SK-N-SH treated with all-trans-retinoic acid at 6 μM for 48 hours (cell line): ENCODE results near the gene ETS1.

Experiments used
- ATAC-seq: fragments of 200-7000 bp; cut with Tn5 transposase; 3 replicates; pipeline ENCODE4 v1.9.1; 2020; ENCODE audit warnings: mild to moderate bottlenecking, moderate library complexity
- ARNTL ChIP-seq: fragments of 450-650 bp; formaldehyde crosslinking; IDR thresholded peaks from 2 replicates; pipeline ENCODE4 v1.5.0; 2020; ENCODE audit warnings: low read depth, mild to moderate bottlenecking, moderate library complexity, borderline replicate concordance
- BACH2 ChIP-seq: fragments of 250-450 bp; sonication (Bioruptor Pico); IDR thresholded peaks from 2 replicates; pipeline ENCODE4 v1.9.0; 2021; ENCODE audit warnings: mild to moderate bottlenecking, borderline replicate concordance
- CSDC2 ChIP-seq: fragments of 250-450 bp; sonication (Bioruptor Pico); IDR thresholded peaks from 2 replicates; pipeline ENCODE4 v1.5.0; 2020; ENCODE audit warnings: mild to moderate bottlenecking, moderate library complexity
- ESRRG ChIP-seq: fragments of 250-450 bp; sonication (Bioruptor Pico); IDR thresholded peaks from 2 replicates; pipeline ENCODE4 v1.6.1; 2021; ENCODE audit warnings: mild to moderate bottlenecking
- GLIS3 ChIP-seq: fragments of 250-450 bp; sonication (Bioruptor Pico); IDR thresholded peaks from 2 replicates; pipeline ENCODE4 v1.5.0; 2020; ENCODE audit warnings: mild to moderate bottlenecking, moderate library complexity
- ISL1 ChIP-seq: fragments of 250-450 bp; sonication (Bioruptor Pico); IDR thresholded peaks from 2 replicates; pipeline ENCODE4 v2.1.2; 2022; ENCODE audit warnings: mild to moderate bottlenecking, moderate library complexity
- OSR1 ChIP-seq: fragments of 250-450 bp; sonication (Bioruptor Pico); IDR thresholded peaks from 2 replicates; pipeline ENCODE4 v1.8.0; 2022; ENCODE audit warnings: moderate library complexity, mild to moderate bottlenecking, inconsistent platforms
- PPARA ChIP-seq: fragments of 250-450 bp; sonication (Bioruptor Pico); IDR thresholded peaks from 2 replicates; pipeline ENCODE4 v1.5.0; 2020; ENCODE audit warnings: mild to moderate bottlenecking, borderline replicate concordance
- RARB ChIP-seq: fragments of 250-450 bp; sonication (Bioruptor Pico); IDR thresholded peaks from 2 replicates; pipeline ENCODE4 v1.8.0; 2021; ENCODE audit warnings: mild to moderate bottlenecking, moderate library complexity
- SNAI2 ChIP-seq: fragments of 250-450 bp; sonication (Bioruptor Pico); IDR thresholded peaks from 2 replicates; pipeline ENCODE4 v1.5.0; 2020; ENCODE audit warnings: mild to moderate bottlenecking, moderate library complexity
- TOX ChIP-seq: fragments of 250-450 bp; sonication (Bioruptor Pico); IDR thresholded peaks from 2 replicates; pipeline ENCODE4 v1.8.0; 2021; ENCODE audit warnings: mild to moderate bottlenecking, moderate library complexity, borderline replicate concordance
- ZC3H10 ChIP-seq: fragments of 250-450 bp; sonication (Bioruptor Pico); IDR thresholded peaks from 2 replicates; pipeline ENCODE4 v1.5.1; 2021; ENCODE audit warnings: mild to moderate bottlenecking, moderate library complexity
- ZFP3 ChIP-seq: fragments of 250-450 bp; sonication (Bioruptor Pico); IDR thresholded peaks from 2 replicates; pipeline ENCODE4 v1.5.0; 2020; ENCODE audit warnings: mild to moderate bottlenecking, moderate library complexity
- ZFP30 ChIP-seq: fragments of 450-650 bp; formaldehyde crosslinking; IDR thresholded peaks from 2 replicates; pipeline ENCODE4 v1.5.0; 2022; ENCODE audit warnings: mild to moderate bottlenecking, moderate library complexity
- ZNF565 ChIP-seq: fragments of 450-650 bp; formaldehyde crosslinking; conservative IDR thresholded peaks from 2 replicates; pipeline ENCODE4 v1.5.0; 2020; ENCODE audit warnings: low read depth, mild to moderate bottlenecking, moderate library complexity
- ZNF70 ChIP-seq: fragments of 450-650 bp; formaldehyde crosslinking; IDR thresholded peaks from 2 replicates; pipeline ENCODE4 v1.5.0; 2020; ENCODE audit warnings: mild to moderate bottlenecking, moderate library complexity
- ZNF8 ChIP-seq: fragments of 450-650 bp; formaldehyde crosslinking; IDR thresholded peaks from 2 replicates; pipeline ENCODE4 v1.5.0; 2020; ENCODE audit warnings: mild to moderate bottlenecking, moderate library complexity
- TF ChIP-seq, protein P1 (sequence below): fragments of 250-450 bp; sonication (Bioruptor Pico); IDR thresholded peaks from 2 replicates; pipeline ENCODE4 v1.8.0; 2020; ENCODE audit warnings: mild to moderate bottlenecking, moderate library complexity, borderline replicate concordance
- TF ChIP-seq, protein P2 (sequence below): fragments of 250-450 bp; sonication (Bioruptor Pico); IDR thresholded peaks from 2 replicates; pipeline ENCODE4 v1.5.1; 2020; ENCODE audit warnings: low read depth, mild to moderate bottlenecking, moderate library complexity
- TF ChIP-seq, protein P3 (sequence below): fragments of 250-450 bp; sonication (Bioruptor Pico); IDR thresholded peaks from 2 replicates; pipeline ENCODE4 v1.8.0; 2021; ENCODE audit warnings: low read depth, mild to moderate bottlenecking, moderate library complexity, borderline replicate concordance
- TF ChIP-seq, protein P4 (sequence below): fragments of 250-450 bp; sonication (Bioruptor Pico); IDR thresholded peaks from 2 replicates; pipeline ENCODE4 v1.5.1; 2021; ENCODE audit warnings: mild to moderate bottlenecking, moderate library complexity

ETS1 gene

DNA sequence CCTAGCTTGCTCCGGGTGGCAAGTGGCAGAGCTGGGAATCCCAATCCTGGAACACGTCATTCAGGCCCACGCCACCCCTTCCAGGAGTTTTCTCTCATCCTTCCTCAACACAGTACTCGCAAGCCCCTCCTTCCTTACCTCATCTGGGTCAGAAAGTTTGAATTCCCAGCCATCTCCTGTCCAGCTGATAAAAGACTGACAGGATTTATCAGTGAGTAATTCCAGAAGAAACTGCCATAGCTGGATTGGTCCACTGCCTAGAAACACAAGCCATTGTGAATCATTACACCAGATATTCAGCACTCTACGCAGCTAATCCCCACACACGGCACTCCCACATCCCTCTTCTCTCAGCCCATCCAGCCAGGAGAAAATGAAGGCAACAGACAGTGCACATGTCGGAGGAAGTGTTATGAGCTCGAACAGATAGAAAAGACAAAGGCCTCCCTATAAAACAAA is 124.0 kb downstream of the ETS1 start (continued):
- TF ChIP-seq, protein P1, sequence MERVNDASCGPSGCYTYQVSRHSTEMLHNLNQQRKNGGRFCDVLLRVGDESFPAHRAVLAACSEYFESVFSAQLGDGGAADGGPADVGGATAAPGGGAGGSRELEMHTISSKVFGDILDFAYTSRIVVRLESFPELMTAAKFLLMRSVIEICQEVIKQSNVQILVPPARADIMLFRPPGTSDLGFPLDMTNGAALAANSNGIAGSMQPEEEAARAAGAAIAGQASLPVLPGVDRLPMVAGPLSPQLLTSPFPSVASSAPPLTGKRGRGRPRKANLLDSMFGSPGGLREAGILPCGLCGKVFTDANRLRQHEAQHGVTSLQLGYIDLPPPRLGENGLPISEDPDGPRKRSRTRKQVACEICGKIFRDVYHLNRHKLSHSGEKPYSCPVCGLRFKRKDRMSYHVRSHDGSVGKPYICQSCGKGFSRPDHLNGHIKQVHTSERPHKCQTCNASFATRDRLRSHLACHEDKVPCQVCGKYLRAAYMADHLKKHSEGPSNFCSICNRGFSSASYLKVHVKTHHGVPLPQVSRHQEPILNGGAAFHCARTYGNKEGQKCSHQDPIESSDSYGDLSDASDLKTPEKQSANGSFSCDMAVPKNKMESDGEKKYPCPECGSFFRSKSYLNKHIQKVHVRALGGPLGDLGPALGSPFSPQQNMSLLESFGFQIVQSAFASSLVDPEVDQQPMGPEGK: no peak
- TF ChIP-seq ZNF70 (CRISPR knock-in tag): no peak

GRCh38 chr11:128462922-128463321 is 124.4 kb downstream of the ETS1 start:
- ATAC-seq: no peak
- TF ChIP-seq CSDC2 (CRISPR knock-in tag) (no peak), ZNF8 (CRISPR knock-in tag) (no peak)
- TF ChIP-seq, all 23 proteins: peak for 0

- no peak for ATAC-seq
- no peak for TF ChIP-seq OSR1 (CRISPR knock-in tag)
- no peak for TF ChIP-seq ZNF8 (CRISPR knock-in tag)
- TF ChIP-seq ISL1: no peak
- TF ChIP-seq ARNTL: no peak
- no peak for TF ChIP-seq ZNF565 (CRISPR knock-in tag)
- TF ChIP-seq TOX (CRISPR knock-in tag): no peak
- no peak for TF ChIP-seq ESRRG (CRISPR knock-in tag)
- TF ChIP-seq PPARA (CRISPR knock-in tag): no peak
- no peak for TF ChIP-seq RARB
- no peak for TF ChIP-seq SNAI2 (CRISPR knock-in tag)
- TF ChIP-seq ZFP3 (CRISPR knock-in tag): no peak
- TF ChIP-seq, protein P1: no peak
- TF ChIP-seq, protein P2, sequence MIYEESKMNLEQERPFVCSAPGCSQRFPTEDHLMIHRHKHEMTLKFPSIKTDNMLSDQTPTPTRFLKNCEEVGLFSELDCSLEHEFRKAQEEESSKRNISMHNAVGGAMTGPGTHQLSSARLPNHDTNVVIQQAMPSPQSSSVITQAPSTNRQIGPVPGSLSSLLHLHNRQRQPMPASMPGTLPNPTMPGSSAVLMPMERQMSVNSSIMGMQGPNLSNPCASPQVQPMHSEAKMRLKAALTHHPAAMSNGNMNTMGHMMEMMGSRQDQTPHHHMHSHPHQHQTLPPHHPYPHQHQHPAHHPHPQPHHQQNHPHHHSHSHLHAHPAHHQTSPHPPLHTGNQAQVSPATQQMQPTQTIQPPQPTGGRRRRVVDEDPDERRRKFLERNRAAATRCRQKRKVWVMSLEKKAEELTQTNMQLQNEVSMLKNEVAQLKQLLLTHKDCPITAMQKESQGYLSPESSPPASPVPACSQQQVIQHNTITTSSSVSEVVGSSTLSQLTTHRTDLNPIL (CRISPR knock-in tag): no peak
- TF ChIP-seq, protein P3, sequence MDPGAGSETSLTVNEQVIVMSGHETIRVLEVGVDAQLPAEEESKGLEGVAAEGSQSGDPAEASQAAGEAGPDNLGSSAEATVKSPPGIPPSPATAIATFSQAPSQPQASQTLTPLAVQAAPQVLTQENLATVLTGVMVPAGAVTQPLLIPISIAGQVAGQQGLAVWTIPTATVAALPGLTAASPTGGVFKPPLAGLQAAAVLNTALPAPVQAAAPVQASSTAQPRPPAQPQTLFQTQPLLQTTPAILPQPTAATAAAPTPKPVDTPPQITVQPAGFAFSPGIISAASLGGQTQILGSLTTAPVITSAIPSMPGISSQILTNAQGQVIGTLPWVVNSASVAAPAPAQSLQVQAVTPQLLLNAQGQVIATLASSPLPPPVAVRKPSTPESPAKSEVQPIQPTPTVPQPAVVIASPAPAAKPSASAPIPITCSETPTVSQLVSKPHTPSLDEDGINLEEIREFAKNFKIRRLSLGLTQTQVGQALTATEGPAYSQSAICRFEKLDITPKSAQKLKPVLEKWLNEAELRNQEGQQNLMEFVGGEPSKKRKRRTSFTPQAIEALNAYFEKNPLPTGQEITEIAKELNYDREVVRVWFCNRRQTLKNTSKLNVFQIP (CRISPR knock-in tag): no peak
- TF ChIP-seq ZC3H10 (CRISPR knock-in tag): no peak
- TF ChIP-seq GLIS3 (CRISPR knock-in tag): no peak
- TF ChIP-seq BACH2 (CRISPR knock-in tag): no peak
- no peak for TF ChIP-seq ZNF70 (CRISPR knock-in tag)
Measured at GRCh38 chr11:128462189-128462588, 125.2 kb downstream of the ETS1 start.

- ATAC-seq: peak; percentile 73
- TF ChIP-seq ZFP30 (CRISPR knock-in tag) (no peak), ZFP3 (CRISPR knock-in tag) (0 out of 2 replicates have a peak, but pooled peaks have one; percentile 34), SNAI2 (CRISPR knock-in tag) (no peak)
- TF ChIP-seq, protein P3 (CRISPR knock-in tag): no peak
Measured at GRCh38 chr11:128458321-128458720, 129.0 kb downstream of the ETS1 start.

GRCh38 chr11:128457874-128458273 is 129.5 kb downstream of the ETS1 start:
- ATAC-seq: peak; percentile 9; the same call in 2 of the 3 replicates
- TF ChIP-seq PPARA (CRISPR knock-in tag): no peak
- TF ChIP-seq ZFP30 (CRISPR knock-in tag): no peak
- TF ChIP-seq ZNF565 (CRISPR knock-in tag): no peak
- TF ChIP-seq, protein P3 (CRISPR knock-in tag): no peak
- no peak for TF ChIP-seq ZC3H10 (CRISPR knock-in tag)
- TF ChIP-seq ZNF8 (CRISPR knock-in tag): no peak
- TF ChIP-seq, protein P4, sequence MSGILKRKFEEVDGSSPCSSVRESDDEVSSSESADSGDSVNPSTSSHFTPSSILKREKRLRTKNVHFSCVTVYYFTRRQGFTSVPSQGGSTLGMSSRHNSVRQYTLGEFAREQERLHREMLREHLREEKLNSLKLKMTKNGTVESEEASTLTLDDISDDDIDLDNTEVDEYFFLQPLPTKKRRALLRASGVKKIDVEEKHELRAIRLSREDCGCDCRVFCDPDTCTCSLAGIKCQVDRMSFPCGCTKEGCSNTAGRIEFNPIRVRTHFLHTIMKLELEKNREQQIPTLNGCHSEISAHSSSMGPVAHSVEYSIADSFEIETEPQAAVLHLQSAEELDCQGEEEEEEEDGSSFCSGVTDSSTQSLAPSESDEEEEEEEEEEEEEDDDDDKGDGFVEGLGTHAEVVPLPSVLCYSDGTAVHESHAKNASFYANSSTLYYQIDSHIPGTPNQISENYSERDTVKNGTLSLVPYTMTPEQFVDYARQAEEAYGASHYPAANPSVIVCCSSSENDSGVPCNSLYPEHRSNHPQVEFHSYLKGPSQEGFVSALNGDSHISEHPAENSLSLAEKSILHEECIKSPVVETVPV (CRISPR knock-in tag): no peak
- TF ChIP-seq ARNTL: no peak
- no peak for TF ChIP-seq TOX (CRISPR knock-in tag)
- no peak for TF ChIP-seq CSDC2 (CRISPR knock-in tag)
